ENCODE results near the gene SUB1. TPM values are rescaled to one million over a fixed set of nuclear protein-coding genes. Genes with fewer than 3 reads are reported as not detected.

Gene SUB1
- total RNA-seq, 1 donor from 2014 or later: 260 TPM

DNA sequence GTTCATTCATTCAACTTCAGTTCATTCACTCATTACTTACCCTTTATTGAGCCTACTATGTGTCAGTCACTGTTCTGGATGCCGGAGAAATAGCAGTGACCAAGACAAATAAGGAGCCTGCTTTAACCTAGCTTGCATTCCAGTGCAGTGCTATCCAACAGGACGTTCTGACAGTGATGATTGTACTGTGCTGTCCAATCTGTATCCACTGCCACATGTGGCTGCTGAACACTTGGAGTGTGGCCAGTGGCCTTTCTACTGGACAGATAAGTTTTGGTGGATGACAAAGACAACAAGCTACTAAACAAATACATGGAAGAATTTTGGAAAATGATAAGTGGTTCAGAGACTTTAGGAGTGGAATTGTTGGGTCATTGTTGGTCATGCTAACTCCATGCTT lies 33.6 kb downstream of the SUB1 start:
- Mint-ChIP-seq H3K36me3 (ENCODE audit: low read depth) (no peaks in the 10 kb centered on the region), H3K27ac (ENCODE audit: unreplicated experiment) (no peak overlapping the region), H3K4me1 (no peaks in the 10 kb centered on the region), H3K4me3 (no peak overlapping the region), H3K9me3 (no peaks in the 10 kb centered on the region), H3K27me3 (ENCODE audit: low read depth) (no peaks in the 10 kb centered on the region)
- DNase-seq (ENCODE audit: low read depth, low spot score): no peak
- TF ChIP-seq, protein P1, sequence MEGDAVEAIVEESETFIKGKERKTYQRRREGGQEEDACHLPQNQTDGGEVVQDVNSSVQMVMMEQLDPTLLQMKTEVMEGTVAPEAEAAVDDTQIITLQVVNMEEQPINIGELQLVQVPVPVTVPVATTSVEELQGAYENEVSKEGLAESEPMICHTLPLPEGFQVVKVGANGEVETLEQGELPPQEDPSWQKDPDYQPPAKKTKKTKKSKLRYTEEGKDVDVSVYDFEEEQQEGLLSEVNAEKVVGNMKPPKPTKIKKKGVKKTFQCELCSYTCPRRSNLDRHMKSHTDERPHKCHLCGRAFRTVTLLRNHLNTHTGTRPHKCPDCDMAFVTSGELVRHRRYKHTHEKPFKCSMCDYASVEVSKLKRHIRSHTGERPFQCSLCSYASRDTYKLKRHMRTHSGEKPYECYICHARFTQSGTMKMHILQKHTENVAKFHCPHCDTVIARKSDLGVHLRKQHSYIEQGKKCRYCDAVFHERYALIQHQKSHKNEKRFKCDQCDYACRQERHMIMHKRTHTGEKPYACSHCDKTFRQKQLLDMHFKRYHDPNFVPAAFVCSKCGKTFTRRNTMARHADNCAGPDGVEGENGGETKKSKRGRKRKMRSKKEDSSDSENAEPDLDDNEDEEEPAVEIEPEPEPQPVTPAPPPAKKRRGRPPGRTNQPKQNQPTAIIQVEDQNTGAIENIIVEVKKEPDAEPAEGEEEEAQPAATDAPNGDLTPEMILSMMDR (conservative IDR thresholded peaks at IDR 0.05): no peak

DNA sequence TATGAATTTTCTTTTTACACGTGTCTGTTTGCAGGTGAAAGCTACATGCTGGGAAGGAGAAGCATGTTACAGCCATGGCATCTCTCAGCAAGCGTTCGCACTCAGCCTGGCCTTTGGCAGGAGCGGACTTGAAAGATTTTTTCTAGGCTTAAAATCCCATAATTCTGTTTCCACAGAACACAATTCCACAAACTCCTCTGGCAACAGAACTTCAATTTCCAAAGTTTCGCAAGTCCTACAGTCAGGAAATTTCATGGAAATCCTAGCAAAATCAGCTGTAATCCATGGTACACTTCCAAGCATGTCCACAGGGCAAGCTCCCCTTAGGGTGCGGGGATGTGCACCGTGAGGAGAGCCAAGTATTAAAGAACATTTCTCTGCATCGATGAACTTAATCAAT lies 35.9 kb downstream of the SUB1 start:
- Mint-ChIP-seq H3K4me3 (no peak overlapping the region), H3K9me3 (no peaks in the 10 kb centered on the region), H3K27me3 (ENCODE audit: low read depth) (no peaks in the 10 kb centered on the region), H3K27ac (ENCODE audit: unreplicated experiment) (no peak overlapping the region), H3K4me1 (no peaks in the 10 kb centered on the region), H3K36me3 (ENCODE audit: low read depth) (no peaks in the 10 kb centered on the region)
- no peak for DNase-seq (ENCODE audit: low read depth, low spot score)
- TF ChIP-seq, protein P1 (conservative IDR thresholded peaks at IDR 0.05): no peak

DNA sequence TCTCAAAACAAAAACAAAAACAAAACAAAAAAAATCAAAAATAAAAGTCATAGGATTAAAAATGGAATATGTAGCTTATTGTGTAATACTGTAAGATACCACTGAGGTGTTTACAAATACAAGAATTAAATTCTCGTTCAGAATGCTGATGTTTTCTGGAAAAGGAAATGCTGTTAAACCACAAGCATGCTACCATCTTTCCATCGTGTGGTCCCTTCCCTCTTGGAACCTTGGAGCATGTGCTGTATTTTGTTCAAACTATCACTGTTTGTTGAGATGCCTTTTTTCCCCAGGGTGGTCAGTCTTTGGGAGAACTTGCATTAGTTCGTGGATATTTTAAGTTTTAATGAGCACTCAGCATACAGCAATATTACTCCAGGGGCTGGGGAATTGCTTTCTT lies 39.7 kb downstream of the SUB1 start:
- no peak for DNase-seq (ENCODE audit: low read depth, low spot score)
- no peaks in the 10 kb centered on the region for H3K36me3 Mint-ChIP-seq (ENCODE audit: low read depth)
- H3K4me3 Mint-ChIP-seq: no peak overlapping the region
- TF ChIP-seq, protein P1 (conservative IDR thresholded peaks at IDR 0.05): no peak
- no peaks in the 10 kb centered on the region for H3K27me3 Mint-ChIP-seq (ENCODE audit: low read depth)
- H3K4me1 Mint-ChIP-seq: no peaks in the 10 kb centered on the region
- no peaks in the 10 kb centered on the region for H3K9me3 Mint-ChIP-seq
- H3K27ac Mint-ChIP-seq (ENCODE audit: unreplicated experiment): no peak overlapping the region

DNA sequence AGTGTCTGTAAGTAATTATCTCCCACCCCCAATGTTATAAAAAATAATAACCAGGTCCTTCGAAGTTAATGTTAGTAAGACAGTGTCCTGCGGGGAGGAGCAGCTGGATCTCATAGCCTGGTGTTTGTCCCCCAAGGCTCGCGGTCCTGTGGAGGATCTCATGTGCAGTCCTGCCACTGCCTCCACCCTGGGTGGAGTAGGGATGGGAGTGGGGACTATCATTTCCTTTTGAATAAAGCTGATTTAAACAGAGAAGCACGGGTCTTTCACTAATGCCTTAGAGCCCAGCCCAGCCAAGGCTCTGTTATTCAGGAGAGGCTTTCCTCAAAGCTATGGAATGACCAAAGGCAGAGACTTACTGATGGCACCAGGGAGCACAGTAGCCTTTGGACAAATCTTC lies 40.2 kb downstream of the SUB1 start:
- no peaks in the 10 kb centered on the region for H3K36me3 Mint-ChIP-seq (ENCODE audit: low read depth)
- no peak overlapping the region for H3K4me3 Mint-ChIP-seq
- no peaks in the 10 kb centered on the region for H3K27me3 Mint-ChIP-seq (ENCODE audit: low read depth)
- no peaks in the 10 kb centered on the region for H3K9me3 Mint-ChIP-seq
- no peak for DNase-seq (ENCODE audit: low read depth, low spot score)
- no peaks in the 10 kb centered on the region for H3K4me1 Mint-ChIP-seq
- no peak overlapping the region for H3K27ac Mint-ChIP-seq (ENCODE audit: unreplicated experiment)
- TF ChIP-seq, protein P1 (conservative IDR thresholded peaks at IDR 0.05): no peak

DNA sequence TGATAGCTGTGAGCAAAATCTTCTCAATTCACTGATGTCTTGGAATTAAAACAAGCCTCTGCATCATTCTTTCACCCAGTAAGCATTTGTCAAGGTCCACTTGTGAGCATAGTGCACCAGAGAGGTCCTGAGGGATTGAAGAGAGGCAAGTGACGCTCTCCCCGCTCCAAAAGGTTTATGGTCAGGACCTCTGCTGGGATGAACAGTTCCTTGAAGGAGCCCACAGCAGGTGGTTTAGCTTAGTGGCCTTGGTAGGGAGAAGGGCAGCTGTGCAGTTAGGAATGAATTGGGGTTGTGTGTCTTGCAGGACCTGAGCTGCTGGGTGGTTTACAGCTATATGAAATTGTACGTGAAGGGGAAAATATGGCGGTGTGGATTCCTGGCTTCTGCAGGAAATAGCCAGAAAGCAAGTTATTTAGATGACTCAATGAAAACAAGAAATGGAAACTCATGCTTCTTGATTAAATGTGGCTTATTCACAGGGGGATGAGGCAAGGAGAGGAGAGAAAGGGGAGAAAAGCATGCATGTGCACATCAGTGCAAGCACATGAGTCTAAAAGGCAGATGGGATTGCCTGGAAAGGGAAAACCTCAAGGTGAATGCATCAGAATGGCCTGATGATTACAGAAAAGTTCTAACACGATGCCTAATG lies 42.0 kb downstream of the SUB1 start:
- H3K4me1 Mint-ChIP-seq: peaks cover 5% of the 10 kb centered on the region
- no peak for DNase-seq (ENCODE audit: low read depth, low spot score)
- H3K27me3 Mint-ChIP-seq (ENCODE audit: low read depth): no peaks in the 10 kb centered on the region
- TF ChIP-seq, protein P1 (conservative IDR thresholded peaks at IDR 0.05): no peak
- no peaks in the 10 kb centered on the region for H3K36me3 Mint-ChIP-seq (ENCODE audit: low read depth)
- no peak overlapping the region for H3K4me3 Mint-ChIP-seq
- H3K27ac Mint-ChIP-seq (ENCODE audit: unreplicated experiment): no peak overlapping the region
- no peaks in the 10 kb centered on the region for H3K9me3 Mint-ChIP-seq

Measured in neural crest cell (in vitro differentiated cells).